Effector memory CD8-positive, alpha-beta T cell (primary cell): ENCODE results near the gene GALNT1.

Source experiments
- ATAC-seq: fragments of 150-1000 bp; cut with Tn5 transposase; replicated peaks from 2 replicates; pipeline ENCODE4 v1.10.0; 2021; ENCODE audit warnings: mild to moderate bottlenecking, moderate library complexity
- DNase-seq, 3 experiments: peaks; one replicate each; pipeline ENCODE4 v3.0.0; 2021
- H3K27ac Mint-ChIP-seq, 2 donors: one replicate each; pipeline ENCODE4 v1.8.0; 2022; ENCODE audit warnings: mild to moderate bottlenecking in 2 of 2, mixed read lengths in 2 of 2, moderate library complexity in 2 of 2
- H3K27me3 Mint-ChIP-seq, 2 donors: one replicate each; pipeline ENCODE4 v1.8.0; 2022; ENCODE audit warnings: mixed read lengths in 2 of 2
- H3K36me3 Mint-ChIP-seq: one replicate; pipeline ENCODE4 v1.8.0; 2022; ENCODE audit warnings: mild to moderate bottlenecking, moderate library complexity, mixed read lengths; ENCODE audit not compliant: insufficient read depth
- H3K4me1 Mint-ChIP-seq, 2 donors: one replicate each; pipeline ENCODE4 v1.8.0; 2022; ENCODE audit warnings: low read depth in 2 of 2, mixed read lengths in 2 of 2
- H3K4me3 Mint-ChIP-seq, 2 donors: one replicate each; pipeline ENCODE4 v1.8.0; 2022; ENCODE audit warnings: mild to moderate bottlenecking in 2 of 2, mixed read lengths in 2 of 2, moderate library complexity in 2 of 2
- H3K9me3 Mint-ChIP-seq, 2 donors: one replicate each; pipeline ENCODE4 v1.8.0; 2022; ENCODE audit warnings: mixed read lengths in 2 of 2

Gene GALNT1

DNA sequence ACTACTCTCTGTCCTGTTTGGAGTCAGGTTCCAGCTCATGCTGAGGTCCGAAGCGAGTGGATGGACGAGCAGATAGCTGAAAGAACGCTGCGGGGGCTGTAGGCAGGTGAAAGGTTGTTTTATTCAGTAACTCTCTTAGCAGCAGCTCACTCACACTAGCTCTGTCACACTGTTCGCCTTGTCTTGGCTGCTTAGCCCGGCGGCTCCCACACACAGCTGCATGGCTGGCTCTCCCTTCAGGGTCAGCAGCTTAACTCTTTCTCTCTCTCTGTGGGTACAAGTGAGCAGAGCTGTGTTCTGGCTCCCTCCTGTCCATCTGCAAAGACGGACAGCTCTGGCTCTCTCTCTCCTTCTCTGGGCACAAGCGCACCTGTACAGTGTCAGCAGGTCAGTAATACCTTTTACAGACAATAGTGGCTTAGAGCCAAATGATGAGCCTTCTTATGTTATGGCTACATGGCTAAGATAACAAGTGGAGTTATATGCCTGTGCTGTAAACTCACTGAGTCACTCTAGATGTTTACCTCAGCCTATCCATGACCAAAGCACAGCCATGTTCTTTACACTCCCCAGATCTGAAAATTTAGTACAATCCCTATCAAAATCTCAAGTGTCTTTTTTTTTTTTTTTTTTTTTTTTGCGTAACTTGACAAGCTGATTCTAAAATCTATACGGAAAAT is 149.3 kb downstream of the GALNT1 start:
- Mint-ChIP-seq H3K27me3 (peaks cover 7 to 35% of the 10 kb centered on the region in 2 donors), H3K4me3 (no peak overlapping the region), H3K9me3 (peaks cover 0 to 2% of the 10 kb centered on the region in 2 donors), H3K4me1 (peaks cover 0 to 3% of the 10 kb centered on the region in 2 donors), H3K27ac (no peak overlapping the region), H3K36me3 (no peaks in the 10 kb centered on the region)
- no peak for ATAC-seq
- no peak for DNase-seq

DNA sequence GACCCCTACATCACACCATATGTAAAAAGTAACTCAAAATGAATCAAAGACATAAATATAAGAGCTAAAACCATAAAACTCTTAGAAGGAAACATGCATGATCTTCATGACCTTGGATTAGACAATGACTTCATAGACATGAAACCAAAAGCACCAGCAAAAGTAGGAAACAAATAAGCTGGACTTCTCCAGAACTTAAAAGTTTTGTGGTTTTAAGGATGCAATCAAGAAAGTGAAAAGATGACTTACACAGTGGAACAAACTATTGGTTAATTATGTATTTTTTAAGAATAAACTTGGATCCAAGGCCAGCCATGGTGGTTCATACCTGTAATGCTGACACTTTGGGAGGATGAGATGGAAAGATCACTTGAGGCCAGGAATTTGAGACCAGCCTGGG is 150.2 kb downstream of the GALNT1 start:
- peaks cover 7 to 28% of the 10 kb centered on the region in 2 donors for H3K27me3 Mint-ChIP-seq
- ATAC-seq (no peak), DNase-seq (no peak)
- peaks cover 0 to 3% of the 10 kb centered on the region in 2 donors for H3K4me1 Mint-ChIP-seq
- no peak overlapping the region for H3K4me3 Mint-ChIP-seq
- H3K36me3 Mint-ChIP-seq, result no peaks in the 10 kb centered on the region
- H3K27ac Mint-ChIP-seq, result no peak overlapping the region
- peaks cover 0 to 2% of the 10 kb centered on the region in 2 donors for H3K9me3 Mint-ChIP-seq

DNA sequence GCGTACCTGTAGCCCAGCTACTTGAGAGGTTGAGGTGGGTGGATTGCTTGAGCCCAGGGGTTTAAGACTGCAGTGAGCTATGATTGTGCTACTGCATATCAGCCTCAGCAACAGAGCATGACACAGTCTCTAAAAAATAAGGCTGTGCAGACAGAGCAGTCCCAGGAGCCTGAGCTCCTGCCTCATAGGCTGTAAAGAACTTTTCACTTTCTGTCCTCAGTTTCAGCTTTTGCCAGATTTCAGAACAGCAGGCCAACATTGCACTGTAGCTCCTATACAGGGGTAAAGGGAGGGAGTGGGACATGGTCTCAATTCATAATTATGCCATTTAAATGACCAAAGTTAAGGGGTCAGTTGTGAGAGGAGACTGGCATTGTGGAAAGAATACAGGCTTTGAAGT is 150.6 kb downstream of the GALNT1 start:
- Mint-ChIP-seq H3K9me3 (peaks cover 0 to 2% of the 10 kb centered on the region in 2 donors), H3K27ac (no peak overlapping the region), H3K4me1 (peaks cover 0 to 3% of the 10 kb centered on the region in 2 donors), H3K27me3 (peaks cover 11 to 23% of the 10 kb centered on the region in 2 donors), H3K4me3 (no peak overlapping the region), H3K36me3 (no peaks in the 10 kb centered on the region)
- no peak for DNase-seq
- no peak for ATAC-seq

DNA sequence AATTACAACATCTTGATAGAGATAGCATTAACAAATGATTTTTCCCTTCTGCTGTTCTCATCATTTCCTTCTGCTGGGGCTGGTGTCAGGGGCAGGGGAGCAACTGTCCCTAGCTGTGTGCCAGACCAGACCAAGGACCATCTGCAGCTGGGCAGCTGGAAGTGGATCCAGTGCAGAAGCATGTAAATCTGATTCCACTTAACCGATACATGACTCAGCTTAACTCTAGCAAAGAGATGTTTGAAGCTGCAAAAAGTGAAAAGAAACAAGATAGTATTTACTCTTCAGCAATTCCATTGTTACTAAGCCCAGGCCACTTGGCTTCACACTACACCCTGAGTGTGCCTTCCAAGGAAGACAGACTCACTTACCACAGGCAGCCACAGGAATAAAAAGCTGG is 151.1 kb downstream of the GALNT1 start:
- DNase-seq (no peak), ATAC-seq (no peak)
- Mint-ChIP-seq H3K4me3 (no peak overlapping the region), H3K4me1 (peaks cover 0 to 3% of the 10 kb centered on the region in 2 donors), H3K36me3 (no peaks in the 10 kb centered on the region), H3K27ac (no peak overlapping the region), H3K27me3 (peaks cover 11 to 23% of the 10 kb centered on the region in 2 donors), H3K9me3 (peaks cover 0 to 2% of the 10 kb centered on the region in 2 donors)

DNA sequence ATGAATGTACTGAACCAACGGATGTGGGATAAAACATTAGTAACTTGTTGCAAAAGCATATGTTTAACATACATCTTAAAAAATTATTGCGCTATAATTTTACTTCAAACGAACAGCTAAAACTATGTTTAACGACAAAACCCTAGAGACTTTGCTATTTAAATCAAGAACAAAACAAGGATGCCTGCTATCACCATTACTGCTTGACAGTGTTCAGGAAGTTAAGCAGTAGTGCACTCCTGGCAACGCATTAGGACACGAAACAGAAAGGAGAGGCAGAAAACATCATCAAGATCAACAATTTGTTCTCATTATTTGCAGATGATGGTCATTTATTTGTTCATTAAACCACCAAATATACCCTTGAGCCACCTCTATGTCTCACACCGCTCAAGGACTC is 151.9 kb downstream of the GALNT1 start:
- Mint-ChIP-seq H3K9me3 (peaks cover 0 to 2% of the 10 kb centered on the region in 2 donors), H3K4me3 (no peak overlapping the region)

DNA sequence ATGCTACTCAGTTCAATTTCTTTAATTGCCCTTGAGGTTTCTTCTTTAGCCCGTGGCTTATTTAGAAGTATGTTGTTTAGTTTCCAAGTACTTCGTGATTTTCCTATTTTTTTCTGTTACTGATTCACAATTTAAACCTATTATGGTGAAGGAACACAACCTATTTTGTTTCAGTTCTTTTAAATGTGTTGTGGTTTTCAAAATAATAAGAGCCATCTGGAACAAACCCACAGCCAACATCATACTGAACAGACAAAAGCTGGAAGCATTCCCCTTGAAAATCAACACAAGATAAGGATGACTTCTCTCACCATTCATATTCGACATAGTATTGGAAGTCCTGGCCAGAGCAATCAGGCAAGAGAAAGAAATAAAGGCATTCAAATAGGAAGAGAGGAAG is 155.2 kb downstream of the GALNT1 start:
- DNase-seq (no peak), ATAC-seq (no peak)
- H3K27me3 Mint-ChIP-seq, result peaks cover 11 to 23% of the 10 kb centered on the region in 2 donors
- H3K9me3 Mint-ChIP-seq, result peaks cover 0 to 1% of the 10 kb centered on the region in 2 donors
- no peak overlapping the region for H3K27ac Mint-ChIP-seq
- H3K4me3 Mint-ChIP-seq, result no peak overlapping the region
- H3K36me3 Mint-ChIP-seq, result no peaks in the 10 kb centered on the region
- no peaks in the 10 kb centered on the region for H3K4me1 Mint-ChIP-seq

More for the DNA sequence above, 151.9 kb downstream of the GALNT1 start:
- ATAC-seq (no peak), DNase-seq (no peak)
- peaks cover 0 to 3% of the 10 kb centered on the region in 2 donors for H3K4me1 Mint-ChIP-seq
- H3K36me3 Mint-ChIP-seq, result no peaks in the 10 kb centered on the region
- peaks cover 11 to 23% of the 10 kb centered on the region in 2 donors for H3K27me3 Mint-ChIP-seq
- H3K27ac Mint-ChIP-seq, result no peak overlapping the region

DNA sequence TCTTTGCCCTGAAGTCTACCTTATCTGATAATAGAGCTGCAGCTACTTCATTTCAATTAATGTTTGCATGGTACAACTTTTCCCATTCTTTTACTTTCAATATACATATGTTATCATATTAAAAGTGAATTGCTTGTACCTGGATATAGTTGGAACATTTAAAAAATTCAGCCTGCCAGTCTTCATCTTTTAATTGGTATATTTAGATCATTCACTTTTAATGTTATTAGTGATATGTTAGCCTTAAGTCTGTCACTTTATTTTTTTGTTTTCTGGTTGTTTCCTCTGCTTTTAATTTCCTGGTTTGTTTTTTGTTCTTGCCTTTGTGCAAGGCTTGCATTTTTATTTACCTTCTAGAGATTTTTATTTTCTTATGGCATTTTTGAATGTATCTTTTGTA is 158.2 kb downstream of the GALNT1 start:
- Mint-ChIP-seq H3K9me3 (peaks cover 0 to 1% of the 10 kb centered on the region in 2 donors), H3K27ac (no peak overlapping the region), H3K4me3 (no peak overlapping the region), H3K36me3 (no peaks in the 10 kb centered on the region), H3K4me1 (no peaks in the 10 kb centered on the region), H3K27me3 (peaks cover 9 to 11% of the 10 kb centered on the region in 2 donors)
- DNase-seq (no peak), ATAC-seq (no peak)

DNA sequence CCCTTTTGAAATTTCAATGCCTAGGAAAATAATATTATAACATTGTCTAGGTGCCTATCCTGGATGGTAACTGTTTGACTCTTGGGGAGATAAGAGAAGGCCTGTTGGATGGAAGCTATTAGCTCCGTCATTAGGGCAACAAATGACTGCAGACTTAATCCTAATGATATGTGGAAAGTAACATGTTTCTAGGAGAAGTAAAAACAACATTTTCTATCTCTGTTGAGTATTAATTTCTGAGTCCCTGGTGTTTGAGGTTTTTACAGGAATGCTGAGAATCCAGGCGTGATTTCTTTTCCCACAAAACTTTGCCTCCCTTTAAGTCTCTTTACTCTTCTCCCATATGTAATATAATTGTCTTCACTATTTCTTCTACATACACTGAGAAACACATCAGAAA is 159.1 kb downstream of the GALNT1 start:
- ATAC-seq (no peak), DNase-seq (no peak)
- H3K27ac Mint-ChIP-seq, result no peak overlapping the region
- H3K4me1 Mint-ChIP-seq, result no peaks in the 10 kb centered on the region
- H3K27me3 Mint-ChIP-seq, result peaks cover 3 to 15% of the 10 kb centered on the region in 2 donors
- peaks cover 0 to 1% of the 10 kb centered on the region in 2 donors for H3K9me3 Mint-ChIP-seq
- no peaks in the 10 kb centered on the region for H3K36me3 Mint-ChIP-seq
- H3K4me3 Mint-ChIP-seq, result no peak overlapping the region

DNA sequence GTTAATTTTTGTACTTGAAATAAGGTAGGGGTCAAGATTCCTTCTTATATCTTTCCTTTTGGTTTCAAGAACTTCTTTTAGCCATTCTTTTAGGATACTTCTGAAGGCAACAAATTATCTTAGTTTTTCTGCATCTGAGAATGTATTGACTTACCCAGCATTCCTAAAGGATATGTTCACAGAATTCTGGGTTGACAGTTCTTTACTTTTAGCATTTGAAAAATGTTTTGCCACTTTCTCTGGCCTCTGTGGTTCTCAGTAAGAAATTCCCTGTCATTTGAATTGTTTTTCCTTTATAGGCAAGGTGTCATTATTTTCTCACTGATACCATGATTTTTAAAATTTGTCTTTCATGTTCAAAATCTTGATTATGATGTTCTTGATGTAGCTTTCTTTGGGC is 162.4 kb downstream of the GALNT1 start:
- H3K4me1 Mint-ChIP-seq, result no peaks in the 10 kb centered on the region
- no peak for ATAC-seq
- no peak overlapping the region for H3K27ac Mint-ChIP-seq
- DNase-seq, result no peak
- H3K9me3 Mint-ChIP-seq, result no peaks in the 10 kb centered on the region
- peaks cover 13 to 20% of the 10 kb centered on the region in 2 donors for H3K27me3 Mint-ChIP-seq
- no peak overlapping the region for H3K4me3 Mint-ChIP-seq
- H3K36me3 Mint-ChIP-seq, result no peaks in the 10 kb centered on the region

DNA sequence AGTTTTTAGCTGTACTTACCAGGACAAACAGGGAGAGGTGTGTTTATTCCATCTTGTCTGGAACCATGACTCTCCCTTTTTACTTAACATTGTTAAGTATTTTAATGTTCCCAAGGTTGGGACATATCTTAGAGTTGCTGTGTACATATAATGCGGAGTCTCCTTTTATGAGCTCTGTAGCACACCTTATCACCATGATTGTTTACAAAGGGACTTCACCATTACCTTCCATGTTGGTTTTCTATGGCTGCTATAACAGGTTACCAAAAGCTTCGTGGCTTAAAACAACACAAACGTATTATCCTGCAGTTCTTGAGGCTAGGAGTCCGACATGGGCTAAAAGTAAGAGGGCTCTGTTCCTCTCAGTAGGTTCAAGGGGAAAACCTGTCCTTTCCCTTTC is 164.3 kb downstream of the GALNT1 start:
- Mint-ChIP-seq H3K9me3 (no peaks in the 10 kb centered on the region), H3K4me1 (no peaks in the 10 kb centered on the region), H3K27ac (no peak overlapping the region), H3K27me3 (peaks cover 18 to 20% of the 10 kb centered on the region in 2 donors), H3K4me3 (no peak overlapping the region), H3K36me3 (no peaks in the 10 kb centered on the region)
- DNase-seq (no peak), ATAC-seq (no peak)

DNA sequence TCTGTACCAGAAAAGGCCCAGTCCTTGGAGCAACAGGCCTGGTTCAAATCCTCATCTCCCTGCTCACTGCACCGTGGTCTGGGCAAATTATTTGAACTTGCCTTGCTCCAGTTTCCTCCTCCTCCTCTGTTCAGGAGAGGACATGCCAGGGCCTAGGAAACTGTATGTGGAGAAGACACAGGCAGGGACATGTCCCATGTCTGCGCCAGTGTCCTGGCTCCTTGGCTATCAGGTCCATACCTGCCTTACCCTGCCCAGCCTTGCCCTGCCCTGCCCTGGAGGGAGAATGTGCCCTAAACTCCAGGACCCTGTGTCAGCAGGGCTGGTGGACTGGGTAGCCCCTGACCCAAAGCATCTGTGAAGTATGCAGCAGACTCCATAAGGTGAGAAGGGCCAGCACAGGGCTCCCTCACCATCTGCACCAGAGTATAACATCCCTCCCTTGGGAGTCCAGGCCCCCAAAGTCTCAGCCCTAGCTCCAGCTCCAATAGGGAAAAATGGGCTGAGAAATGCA is 165.3 kb downstream of the GALNT1 start:
- Mint-ChIP-seq H3K4me3 (no peak overlapping the region), H3K36me3 (no peaks in the 10 kb centered on the region), H3K9me3 (no peaks in the 10 kb centered on the region), H3K27ac (no peak overlapping the region), H3K27me3 (peaks cover 18 to 24% of the 10 kb centered on the region in 2 donors), H3K4me1 (no peaks in the 10 kb centered on the region)
- DNase-seq (no peak), ATAC-seq (no peak)

DNA sequence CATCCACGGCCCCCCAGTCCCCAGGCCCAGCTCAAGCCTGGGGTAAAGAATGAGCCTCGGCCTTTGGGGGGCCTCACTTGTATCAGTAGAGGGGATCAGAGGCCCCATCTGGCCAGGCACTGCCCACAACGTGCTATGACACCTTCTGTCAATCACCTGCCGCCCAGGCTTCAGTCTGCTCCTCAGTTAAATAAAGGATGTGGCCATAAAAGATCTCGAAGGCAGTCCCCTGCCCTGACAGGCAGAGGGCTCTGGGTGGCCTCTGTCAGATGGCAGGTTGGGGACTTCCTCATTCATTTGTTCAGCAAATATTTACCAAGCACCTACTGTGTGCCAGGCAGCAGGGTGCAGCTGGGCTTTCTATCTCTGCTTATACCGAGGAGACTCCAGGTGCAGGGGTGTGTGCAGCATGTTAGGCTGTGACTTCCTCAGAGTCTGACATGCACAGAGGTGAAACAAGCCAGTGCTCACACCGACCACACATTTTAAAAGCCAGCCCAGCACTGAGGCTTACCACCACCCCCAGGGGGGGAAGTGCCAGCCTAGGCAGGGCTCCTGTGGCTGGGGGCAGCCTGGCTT is 166.4 kb downstream of the GALNT1 start:
- Mint-ChIP-seq H3K4me1 (no peaks in the 10 kb centered on the region), H3K27me3 (peaks cover 18 to 31% of the 10 kb centered on the region in 2 donors), H3K9me3 (no peaks in the 10 kb centered on the region), H3K27ac (no peak overlapping the region), H3K36me3 (no peaks in the 10 kb centered on the region), H3K4me3 (no peak overlapping the region)
- DNase-seq (no peak), ATAC-seq (no peak)

DNA sequence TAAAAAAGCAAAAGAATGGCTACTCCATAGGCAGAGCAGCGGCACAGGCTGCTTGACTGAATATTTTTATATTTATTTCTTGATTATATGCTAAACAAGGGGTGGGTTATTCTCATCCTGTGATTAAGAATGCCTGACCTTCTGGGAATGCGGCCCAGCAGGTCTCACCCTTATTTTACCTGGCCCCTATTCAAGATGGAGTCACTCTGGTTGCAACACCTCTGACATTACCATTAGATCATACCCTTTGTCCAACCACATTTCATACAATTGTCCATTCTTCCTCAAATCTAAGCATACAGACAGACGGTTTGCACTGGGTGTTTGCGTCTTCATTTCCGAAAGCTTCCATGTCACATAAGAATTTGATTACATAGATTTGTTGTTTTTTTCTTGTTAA is 168.2 kb downstream of the GALNT1 start:
- Mint-ChIP-seq H3K27ac (no peak overlapping the region), H3K4me3 (no peak overlapping the region)

DNA sequence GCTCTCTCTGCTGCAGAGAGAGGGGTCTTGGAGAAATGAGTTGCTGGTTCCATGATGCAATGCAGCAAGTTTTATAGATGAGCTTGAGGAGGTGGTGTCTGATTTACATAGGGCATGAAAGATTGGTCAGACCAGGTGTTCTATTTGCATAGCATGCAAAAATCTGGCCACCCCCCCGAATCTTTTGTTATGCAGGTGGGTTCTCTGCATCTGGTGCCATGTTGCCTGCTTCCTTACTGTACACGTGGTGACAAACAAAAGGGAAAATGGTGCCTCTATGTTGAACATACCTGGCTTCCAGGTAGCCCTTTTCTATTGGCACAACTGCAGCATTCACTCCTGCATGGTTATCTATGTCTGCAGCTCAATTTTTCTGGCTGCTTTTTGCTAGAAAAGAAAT is 169.4 kb downstream of the GALNT1 start:
- Mint-ChIP-seq H3K36me3 (no peaks in the 10 kb centered on the region), H3K27me3 (peaks cover 30 to 54% of the 10 kb centered on the region in 2 donors), H3K27ac (no peak overlapping the region), H3K9me3 (no peaks in the 10 kb centered on the region), H3K4me3 (no peak overlapping the region), H3K4me1 (no peaks in the 10 kb centered on the region)
- ATAC-seq, result no peak
- DNase-seq, result no peak

More for the DNA sequence above, 168.2 kb downstream of the GALNT1 start:
- no peaks in the 10 kb centered on the region for H3K9me3 Mint-ChIP-seq
- peaks cover 25 to 41% of the 10 kb centered on the region in 2 donors for H3K27me3 Mint-ChIP-seq
- no peaks in the 10 kb centered on the region for H3K36me3 Mint-ChIP-seq
- DNase-seq (no peak), ATAC-seq (no peak)
- no peaks in the 10 kb centered on the region for H3K4me1 Mint-ChIP-seq
